HEK293 (cell line): Measurements from ENCODE around the gene RTP1.

Experiments used
- CTCF ChIA-PET: fragments of 350-600 bp; formaldehyde crosslinking; extraction: SDS; loops from one replicate; lab custom pipeline; 2021; ENCODE audit warnings: antibody characterized with exemption; lab: Yijun Ruan, JAX
- POLR2A ChIA-PET: fragments of 300-600 bp; formaldehyde crosslinking; extraction: SDS; loops from one replicate; lab custom pipeline; 2020; ENCODE audit warnings: antibody characterized with exemption, inconsistent platforms; lab: Yijun Ruan, JAX
- H3K27ac ChIP-seq: fragments of 200-500 bp; sonication (Bioruptor generic); 2 replicates; pipeline ENCODE4 v1.5.1; 2014; ENCODE audit warnings: low read depth, low read length, control low read depth, inconsistent platforms; ENCODE audit errors: extremely low read depth
- H3K36me3 ChIP-seq, 2 experiments: fragments of 200-500 bp in 1 of 2; sonication (Bioruptor generic) in 1 of 2; 1 replicate in 1 of 2; 2 replicates in 1 of 2; pipeline ENCODE4 v1.5.1; 2014 to 2017; ENCODE audit warnings: inconsistent platforms in 2 of 2, low read length in 2 of 2; ENCODE audit not compliant: control insufficient read depth in 2 of 2, insufficient read depth in 1 of 2
- H3K4me1 ChIP-seq: fragments of 200-500 bp; sonication (Bioruptor generic); 2 replicates; pipeline ENCODE4 v1.5.1; 2014; ENCODE audit warnings: mild to moderate bottlenecking, low read length, inconsistent platforms; ENCODE audit not compliant: control insufficient read depth, insufficient read depth
- H3K4me3 ChIP-seq: 2 replicates; pipeline ENCODE4 v1.5.1; 2011; ENCODE audit warnings: low read depth, mild to moderate bottlenecking, control low read depth, low read length, moderate library complexity
- H3K9me3 ChIP-seq: fragments of 200-500 bp; sonication (Bioruptor generic); 2 replicates; pipeline ENCODE4 v1.5.1; 2014; ENCODE audit warnings: low read depth, low read length, inconsistent platforms; ENCODE audit not compliant: control insufficient read depth, insufficient read depth
- AEBP2 ChIP-seq: fragments of 450-650 bp; formaldehyde crosslinking; IDR thresholded peaks from 2 replicates; pipeline ENCODE4 v1.5.1; 2016; ENCODE audit warnings: missing biosample characterization, missing genetic modification characterization, borderline replicate concordance
- ELK4 ChIP-seq: IDR thresholded peaks from 2 replicates; pipeline ENCODE4 v1.6.1; 2011; ENCODE audit warnings: mild to moderate bottlenecking, low read depth, low read length, borderline replicate concordance
- GLI2 ChIP-seq: fragments of 450-650 bp; formaldehyde crosslinking; IDR thresholded peaks from 2 replicates; pipeline ENCODE4; 2017; ENCODE audit warnings: missing biosample characterization, missing genetic modification characterization, low read depth, borderline replicate concordance
- GLI4 ChIP-seq: fragments of 450-650 bp; formaldehyde crosslinking; IDR thresholded peaks from 2 replicates; pipeline ENCODE4 v1.5.1; 2016; ENCODE audit warnings: missing biosample characterization, missing genetic modification characterization
- GLIS2 ChIP-seq: fragments of 450-650 bp; formaldehyde crosslinking; IDR thresholded peaks from 2 replicates; pipeline ENCODE4 v1.5.1; 2016; ENCODE audit warnings: missing biosample characterization, missing genetic modification characterization
- IKZF3 ChIP-seq: fragments of 450-650 bp; IDR thresholded peaks from 2 replicates; pipeline ENCODE4 v1.5.0; 2018; ENCODE audit warnings: missing biosample characterization, mild to moderate bottlenecking, missing genetic modification characterization, moderate library complexity
- KLF10 ChIP-seq: fragments of 450-650 bp; IDR thresholded peaks from 2 replicates; pipeline ENCODE4 v1.5.1; 2018; ENCODE audit warnings: missing biosample characterization, mild to moderate bottlenecking, missing genetic modification characterization
- OSR2 ChIP-seq: fragments of 450-650 bp; formaldehyde crosslinking; IDR thresholded peaks from 2 replicates; pipeline ENCODE4 v1.5.1; 2016; ENCODE audit warnings: missing biosample characterization, missing genetic modification characterization
- SCRT1 ChIP-seq: fragments of 450-650 bp; formaldehyde crosslinking; IDR thresholded peaks from 2 replicates; pipeline ENCODE4 v1.5.1; 2016; ENCODE audit warnings: missing biosample characterization, missing genetic modification characterization, borderline replicate concordance
- SETDB1 ChIP-seq: IDR thresholded peaks from one replicate; pipeline ENCODE4 v1.6.1; 2017; ENCODE audit warnings: mild to moderate bottlenecking, low read length, moderate library complexity, mixed read lengths; ENCODE audit not compliant: insufficient read length
- SP2 ChIP-seq: fragments of 450-650 bp; formaldehyde crosslinking; IDR thresholded peaks from 2 replicates; pipeline ENCODE4 v1.5.1; 2016; ENCODE audit warnings: missing biosample characterization, missing genetic modification characterization
- YY2 ChIP-seq: fragments of 450-650 bp; formaldehyde crosslinking; IDR thresholded peaks from 2 replicates; pipeline ENCODE4 v1.5.1; 2016; ENCODE audit warnings: missing biosample characterization, missing genetic modification characterization
- ZBTB26 ChIP-seq: fragments of 450-650 bp; formaldehyde crosslinking; optimal IDR thresholded peaks from 2 replicates; pipeline ENCODE3; 2016; ENCODE audit warnings: missing biosample characterization, mild to moderate bottlenecking, missing genetic modification characterization
- ZBTB7A ChIP-seq: fragments of 450-650 bp; formaldehyde crosslinking; IDR thresholded peaks from 2 replicates; pipeline ENCODE4 v1.5.1; 2016; ENCODE audit warnings: low read depth, missing biosample characterization, missing genetic modification characterization
- ZNF280C ChIP-seq: fragments of 450-650 bp; formaldehyde crosslinking; IDR thresholded peaks from 2 replicates; pipeline ENCODE4 v1.5.1; 2016; ENCODE audit warnings: missing biosample characterization, missing genetic modification characterization
- ZNF292 ChIP-seq: fragments of 450-650 bp; formaldehyde crosslinking; IDR thresholded peaks from 2 replicates; pipeline ENCODE4 v1.5.1; 2016; ENCODE audit warnings: low read depth, missing biosample characterization, missing genetic modification characterization, borderline replicate concordance
- ZNF354C ChIP-seq: fragments of 450-650 bp; formaldehyde crosslinking; IDR thresholded peaks from 2 replicates; pipeline ENCODE4 v1.5.1; 2016; ENCODE audit warnings: missing biosample characterization, missing genetic modification characterization, low read depth, borderline replicate concordance
- ZNF423 ChIP-seq: fragments of 450-650 bp; formaldehyde crosslinking; IDR thresholded peaks from 2 replicates; pipeline ENCODE4 v1.5.1; 2016; ENCODE audit warnings: missing biosample characterization, missing genetic modification characterization
- ZNF645 ChIP-seq: fragments of 450-650 bp; formaldehyde crosslinking; IDR thresholded peaks from 2 replicates; pipeline ENCODE4; 2016; ENCODE audit warnings: missing biosample characterization, missing genetic modification characterization
- ZNF843 ChIP-seq: fragments of 450-650 bp; formaldehyde crosslinking; IDR thresholded peaks from 2 replicates; pipeline ENCODE4 v1.5.1; 2016; ENCODE audit warnings: missing biosample characterization, missing genetic modification characterization
- ZSCAN23 ChIP-seq: fragments of 450-650 bp; formaldehyde crosslinking; IDR thresholded peaks from 2 replicates; pipeline ENCODE4 v1.5.1; 2016; ENCODE audit warnings: missing biosample characterization, missing genetic modification characterization
- TF ChIP-seq, protein P1 (sequence below): fragments of 450-650 bp; formaldehyde crosslinking; IDR thresholded peaks from 2 replicates; pipeline ENCODE4 v1.5.1; 2016; ENCODE audit warnings: missing biosample characterization, missing genetic modification characterization

Gene RTP1

DNA sequence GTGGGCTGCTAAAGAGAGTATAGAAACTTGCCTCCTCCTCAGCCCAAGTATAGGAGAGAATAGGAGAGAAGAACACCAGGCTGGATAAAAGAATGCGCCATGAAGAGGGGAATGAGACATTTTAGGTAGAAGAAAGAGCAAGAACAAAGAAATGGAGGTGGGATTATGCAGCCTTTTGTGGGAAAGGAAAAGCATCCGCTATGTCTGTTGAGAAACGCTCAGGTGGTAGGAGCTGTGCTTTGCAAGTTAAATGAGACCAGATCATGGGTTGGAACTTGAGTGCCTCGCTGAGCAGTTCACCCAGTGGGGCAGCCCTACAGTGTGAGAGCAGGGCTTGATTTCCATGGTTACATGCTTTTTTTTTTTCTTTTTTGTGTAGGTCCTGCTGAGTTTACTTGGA lies 11.5 kb upstream of the RTP1 start:
- no peak overlapping the region for H3K27ac ChIP-seq
- no peak overlapping the region for H3K4me3 ChIP-seq
- no peaks in the 10 kb centered on the region for H3K36me3 ChIP-seq
- H3K9me3 ChIP-seq, result no peaks in the 10 kb centered on the region
- no peak for TF ChIP-seq AEBP2 (tag by site-specific recombination)
- TF ChIP-seq YY2, result no peak
- no peak for TF ChIP-seq OSR2 (tag by site-specific recombination)
- TF ChIP-seq ZNF645 (tag by site-specific recombination), result no peak
- no peak for TF ChIP-seq SETDB1
- TF ChIP-seq ZSCAN23 (tag by site-specific recombination), result no peak
- TF ChIP-seq ZBTB26 (tag by site-specific recombination), result no peak
- TF ChIP-seq IKZF3 (tag by site-specific recombination), result no peak
- no peak for TF ChIP-seq GLIS2 (tag by site-specific recombination)
- TF ChIP-seq SP2, result no peak
- no peak for TF ChIP-seq GLI2 (tag by site-specific recombination)
- no peak for TF ChIP-seq ELK4
- TF ChIP-seq ZBTB7A (tag by site-specific recombination), result no peak
- TF ChIP-seq ZNF423 (tag by site-specific recombination), result no peak
- no peak for TF ChIP-seq GLI4 (tag by site-specific recombination)
- POLR2A ChIA-PET, result no interaction called here
- no peaks in the 10 kb centered on the region for H3K4me1 ChIP-seq
- CTCF ChIA-PET, result interaction anchor here (0.7 kb wide), 1 partner anchor 15 kb away, joined by 5 read pairs; no protein-coding TSS in a partner anchor

DNA sequence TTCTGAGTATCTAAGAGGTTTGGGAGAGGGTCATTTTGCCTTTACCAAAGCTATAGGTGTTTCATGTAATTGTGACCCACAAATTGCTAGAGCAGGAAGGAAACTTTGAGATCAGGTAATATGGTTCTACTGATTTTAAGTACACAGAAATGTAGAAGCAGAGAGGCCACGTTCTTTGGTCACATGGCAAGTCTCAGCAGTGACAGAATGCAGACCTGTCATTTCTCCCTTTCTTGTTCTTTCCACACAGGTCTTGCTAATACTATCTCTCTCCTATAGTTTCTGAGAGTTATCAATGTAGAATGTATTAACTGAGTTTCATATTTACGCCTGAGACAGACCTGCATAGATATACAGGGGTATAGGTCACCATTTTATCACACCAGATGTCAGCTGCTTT lies 10.9 kb upstream of the RTP1 start:
- POLR2A ChIA-PET, result interaction anchor here (0.6 kb wide), 1 partner anchor 102 kb away, joined by 4 read pairs; no protein-coding TSS in a partner anchor
- Histone ChIP-seq H3K36me3 (no peaks in the 10 kb centered on the region), H3K27ac (no peak overlapping the region), H3K9me3 (no peaks in the 10 kb centered on the region), H3K4me3 (no peak overlapping the region), H3K4me1 (no peaks in the 10 kb centered on the region)
- CTCF ChIA-PET, result interaction anchor here (0.6 kb wide), 1 partner anchor 505 kb away, joined by 3 read pairs; no protein-coding TSS in a partner anchor
- TF ChIP-seq ZNF280C (tag by site-specific recombination) (no peak), ZNF354C (tag by site-specific recombination) (no peak), ZNF292 (tag by site-specific recombination) (no peak), ZNF645 (tag by site-specific recombination) (no peak), SCRT1 (tag by site-specific recombination) (no peak), KLF10 (tag by site-specific recombination) (no peak), ZNF843 (tag by site-specific recombination) (no peak)
- TF ChIP-seq, protein P1, sequence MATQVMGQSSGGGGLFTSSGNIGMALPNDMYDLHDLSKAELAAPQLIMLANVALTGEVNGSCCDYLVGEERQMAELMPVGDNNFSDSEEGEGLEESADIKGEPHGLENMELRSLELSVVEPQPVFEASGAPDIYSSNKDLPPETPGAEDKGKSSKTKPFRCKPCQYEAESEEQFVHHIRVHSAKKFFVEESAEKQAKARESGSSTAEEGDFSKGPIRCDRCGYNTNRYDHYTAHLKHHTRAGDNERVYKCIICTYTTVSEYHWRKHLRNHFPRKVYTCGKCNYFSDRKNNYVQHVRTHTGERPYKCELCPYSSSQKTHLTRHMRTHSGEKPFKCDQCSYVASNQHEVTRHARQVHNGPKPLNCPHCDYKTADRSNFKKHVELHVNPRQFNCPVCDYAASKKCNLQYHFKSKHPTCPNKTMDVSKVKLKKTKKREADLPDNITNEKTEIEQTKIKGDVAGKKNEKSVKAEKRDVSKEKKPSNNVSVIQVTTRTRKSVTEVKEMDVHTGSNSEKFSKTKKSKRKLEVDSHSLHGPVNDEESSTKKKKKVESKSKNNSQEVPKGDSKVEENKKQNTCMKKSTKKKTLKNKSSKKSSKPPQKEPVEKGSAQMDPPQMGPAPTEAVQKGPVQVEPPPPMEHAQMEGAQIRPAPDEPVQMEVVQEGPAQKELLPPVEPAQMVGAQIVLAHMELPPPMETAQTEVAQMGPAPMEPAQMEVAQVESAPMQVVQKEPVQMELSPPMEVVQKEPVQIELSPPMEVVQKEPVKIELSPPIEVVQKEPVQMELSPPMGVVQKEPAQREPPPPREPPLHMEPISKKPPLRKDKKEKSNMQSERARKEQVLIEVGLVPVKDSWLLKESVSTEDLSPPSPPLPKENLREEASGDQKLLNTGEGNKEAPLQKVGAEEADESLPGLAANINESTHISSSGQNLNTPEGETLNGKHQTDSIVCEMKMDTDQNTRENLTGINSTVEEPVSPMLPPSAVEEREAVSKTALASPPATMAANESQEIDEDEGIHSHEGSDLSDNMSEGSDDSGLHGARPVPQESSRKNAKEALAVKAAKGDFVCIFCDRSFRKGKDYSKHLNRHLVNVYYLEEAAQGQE (tag by site-specific recombination), result no peak
